Measurements from ENCODE around the gene AIMP2. TPM values are rescaled to one million over a fixed set of nuclear protein-coding genes. Genes with fewer than 3 reads are reported as not detected.
"Not testable (repeated sequence)": the region's sequence is repeated elsewhere in the genome, so short reads cannot be mapped to it uniquely, and the experiment has no call there.

The AIMP2 gene
- polyA plus RNA-seq, 2 donors, result 15.6 to 38.1 TPM

DNA sequence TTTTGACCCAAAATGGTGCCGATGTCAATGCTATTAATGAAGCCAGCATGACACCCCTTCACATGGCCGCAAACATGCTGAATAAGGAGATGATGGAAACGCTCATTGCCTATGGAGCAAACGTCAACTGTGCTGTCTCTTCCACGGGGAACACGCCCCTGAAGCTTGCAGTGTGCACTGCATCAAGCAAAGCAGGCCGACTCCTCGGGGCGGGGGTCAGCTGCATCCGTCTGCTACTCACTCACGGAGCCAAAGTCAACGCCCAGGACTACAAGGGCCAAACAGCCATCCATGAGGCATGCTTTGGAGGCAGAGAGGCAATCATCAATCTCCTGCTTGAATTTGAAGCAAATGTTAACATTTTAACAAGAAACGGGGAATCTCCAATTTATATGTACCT lies 26.6 kb downstream of the AIMP2 start:
- Histone ChIP-seq H3K27me3 (ENCODE audit: control insufficient read depth in 1 of 2, insufficient read depth in 2 of 2, low read length in 2 of 2) (no peaks in the 10 kb centered on the region), H3K36me3 (ENCODE audit: control insufficient read depth in 2 of 2, insufficient read depth in 2 of 2, low read length in 1 of 2) (peaks cover 8 to 24% of the 10 kb centered on the region in 2 donors), H3K4me3 (ENCODE audit: low read depth in 1 of 2, low read length in 2 of 2) (no peak overlapping the region), H3K4me1 (ENCODE audit: control insufficient read depth in 2 of 2, insufficient read depth in 2 of 2, low read length in 1 of 2) (no peaks in the 10 kb centered on the region), H3K9me3 (ENCODE audit: control insufficient read depth in 2 of 2, insufficient read depth in 1 of 2, low read depth in 1 of 2, low read length in 1 of 2) (no peaks in the 10 kb centered on the region), H3K27ac (ENCODE audit: low read depth in 2 of 2, low read length in 1 of 2) (no peak overlapping the region)
- WGBS, 2 donors, result 91 to 94% methylated on average over 13 of the region's 13 CpGs

DNA sequence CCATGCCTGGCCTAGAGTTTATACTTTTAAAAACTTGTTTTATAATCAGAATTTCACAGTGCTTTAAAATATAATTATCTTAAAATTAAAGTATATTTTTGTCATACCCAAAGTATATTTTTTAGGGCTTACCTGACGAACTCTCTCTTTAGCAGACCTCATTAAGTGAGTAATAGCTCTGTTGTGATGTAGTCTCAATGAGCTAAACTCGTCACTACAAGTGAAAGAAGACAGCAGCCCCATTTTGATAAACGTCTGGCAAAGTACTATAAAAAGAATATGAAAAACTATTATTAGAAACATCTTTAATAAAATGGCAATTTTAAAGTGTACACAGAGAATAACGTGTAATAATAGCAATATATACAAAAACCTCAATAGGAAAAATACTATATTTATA lies 40.7 kb downstream of the AIMP2 start:
- 70 to 79% methylated on average over 4 of the region's 4 CpGs for WGBS, 2 donors
- peaks cover 3 to 7% of the 10 kb centered on the region in 2 donors for H3K36me3 ChIP-seq (ENCODE audit: control insufficient read depth in 2 of 2, insufficient read depth in 2 of 2, low read length in 1 of 2)
- no peaks in the 10 kb centered on the region for H3K9me3 ChIP-seq (ENCODE audit: control insufficient read depth in 2 of 2, insufficient read depth in 1 of 2, low read depth in 1 of 2, low read length in 1 of 2)
- no peaks in the 10 kb centered on the region for H3K4me1 ChIP-seq (ENCODE audit: control insufficient read depth in 2 of 2, insufficient read depth in 2 of 2, low read length in 1 of 2)
- H3K4me3 ChIP-seq (ENCODE audit: low read depth in 1 of 2, low read length in 2 of 2), result no peak overlapping the region
- no peak overlapping the region for H3K27ac ChIP-seq (ENCODE audit: low read depth in 2 of 2, low read length in 1 of 2)
- H3K27me3 ChIP-seq (ENCODE audit: control insufficient read depth in 1 of 2, insufficient read depth in 2 of 2, low read length in 2 of 2), result no peaks in the 10 kb centered on the region

DNA sequence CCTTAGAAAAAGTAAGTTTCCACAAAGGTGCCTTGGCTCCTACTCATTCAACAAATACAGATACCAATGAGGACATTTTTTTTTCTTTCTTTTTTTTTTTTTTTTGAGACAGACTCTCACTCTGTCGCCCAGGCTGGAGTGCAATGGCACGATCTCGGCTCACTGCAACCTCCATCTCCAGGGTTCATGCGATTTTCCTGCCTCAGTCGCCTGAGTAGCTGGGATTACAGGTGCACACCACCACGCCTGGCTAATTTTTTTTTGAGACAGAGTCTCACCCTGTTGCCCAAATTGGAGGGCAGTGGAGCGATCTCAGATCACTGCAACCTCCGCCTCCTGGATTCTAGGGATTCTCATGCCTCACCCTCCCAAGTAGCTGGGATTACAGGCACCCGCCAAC lies 42.1 kb downstream of the AIMP2 start:
- not testable (repeated sequence) for H3K9me3 ChIP-seq (ENCODE audit: control insufficient read depth in 2 of 2, insufficient read depth in 1 of 2, low read depth in 1 of 2, low read length in 1 of 2); H3K36me3 ChIP-seq (ENCODE audit: control insufficient read depth in 2 of 2, insufficient read depth in 2 of 2, low read length in 1 of 2); H3K27ac ChIP-seq (ENCODE audit: low read depth in 2 of 2, low read length in 1 of 2); H3K4me3 ChIP-seq (ENCODE audit: low read depth in 1 of 2, low read length in 2 of 2); H3K27me3 ChIP-seq (ENCODE audit: control insufficient read depth in 1 of 2, insufficient read depth in 2 of 2, low read length in 2 of 2); H3K4me1 ChIP-seq (ENCODE audit: control insufficient read depth in 2 of 2, insufficient read depth in 2 of 2, low read length in 1 of 2)
- WGBS, 2 donors, result 94 to 97% methylated on average over 9 of the region's 9 CpGs

DNA sequence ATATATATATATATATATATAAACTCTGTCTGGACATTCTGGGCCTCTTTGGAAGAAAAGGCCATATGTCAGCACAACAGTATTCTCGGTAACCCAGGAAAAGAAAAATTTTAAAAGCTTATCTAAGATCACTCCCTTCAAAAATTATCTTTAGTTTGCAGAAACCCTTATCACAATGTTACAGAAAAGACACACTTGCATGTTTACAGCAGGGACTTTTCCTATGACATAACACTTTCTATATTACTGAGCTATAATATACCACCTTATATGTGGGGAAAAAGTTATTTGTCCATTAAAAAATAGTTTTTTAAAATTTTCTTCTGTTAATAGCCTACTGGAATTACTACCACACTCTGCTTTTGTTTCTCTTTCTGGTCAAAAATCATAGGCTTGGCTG lies 47.5 kb downstream of the AIMP2 start:
- no peaks in the 10 kb centered on the region for H3K4me1 ChIP-seq (ENCODE audit: control insufficient read depth in 2 of 2, insufficient read depth in 2 of 2, low read length in 1 of 2)
- H3K27ac ChIP-seq (ENCODE audit: low read depth in 2 of 2, low read length in 1 of 2), result no peak overlapping the region
- peaks cover 0 to 2% of the 10 kb centered on the region in 2 donors for H3K36me3 ChIP-seq (ENCODE audit: control insufficient read depth in 2 of 2, insufficient read depth in 2 of 2, low read length in 1 of 2)
- 62 to 69% methylated on average over 1 of the region's 1 CpG for WGBS, 2 donors
- H3K4me3 ChIP-seq (ENCODE audit: low read depth in 1 of 2, low read length in 2 of 2), result no peak overlapping the region
- no peaks in the 10 kb centered on the region for H3K9me3 ChIP-seq (ENCODE audit: control insufficient read depth in 2 of 2, insufficient read depth in 1 of 2, low read depth in 1 of 2, low read length in 1 of 2)
- no peaks in the 10 kb centered on the region for H3K27me3 ChIP-seq (ENCODE audit: control insufficient read depth in 1 of 2, insufficient read depth in 2 of 2, low read length in 2 of 2)

DNA sequence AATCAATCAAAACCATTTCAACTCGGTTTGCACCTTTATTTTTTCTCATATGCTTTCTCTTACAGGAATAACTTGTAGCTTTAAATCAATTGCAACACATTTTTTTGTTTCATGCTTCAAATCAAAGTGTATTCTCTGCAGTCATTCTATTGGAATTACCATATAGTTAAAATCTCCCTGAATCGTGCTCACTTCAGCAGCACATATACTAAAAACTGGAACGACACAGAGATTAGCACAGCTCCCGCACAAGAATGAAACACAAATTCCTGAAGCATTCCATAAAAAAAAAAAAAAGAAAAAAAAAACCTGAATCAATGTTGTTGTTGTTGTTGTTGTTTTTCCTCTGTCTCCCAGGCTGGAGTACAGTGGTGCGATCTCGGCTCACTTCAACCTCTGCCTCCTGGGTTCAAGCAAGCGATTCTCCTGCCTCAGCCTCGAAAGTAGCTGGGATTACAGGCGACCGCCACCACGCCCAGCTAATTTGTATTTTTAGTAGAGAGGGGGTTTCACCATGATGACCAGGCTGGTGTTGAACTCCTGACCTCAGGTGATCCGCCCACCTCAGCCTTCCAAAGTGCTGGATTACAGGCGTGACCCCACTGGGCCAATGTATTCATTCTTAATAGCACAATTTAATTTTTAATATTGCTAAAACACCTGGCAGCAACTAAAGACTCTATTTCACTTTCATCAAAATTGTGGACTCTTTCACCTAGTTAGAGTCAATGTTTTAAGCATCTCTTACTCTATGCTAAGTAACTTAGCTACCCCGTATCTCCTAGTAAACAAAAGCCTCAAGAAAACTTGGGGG lies 48.5 kb downstream of the AIMP2 start:
- Histone ChIP-seq H3K27ac (ENCODE audit: low read depth in 2 of 2, low read length in 1 of 2) (no peak overlapping the region), H3K36me3 (ENCODE audit: control insufficient read depth in 2 of 2, insufficient read depth in 2 of 2, low read length in 1 of 2) (peaks cover 0 to 2% of the 10 kb centered on the region in 2 donors), H3K4me3 (ENCODE audit: low read depth in 1 of 2, low read length in 2 of 2) (peak overlapping the region in 1 of 2 donors; percentile 74), H3K4me1 (ENCODE audit: control insufficient read depth in 2 of 2, insufficient read depth in 2 of 2, low read length in 1 of 2) (no peaks in the 10 kb centered on the region), H3K27me3 (ENCODE audit: control insufficient read depth in 1 of 2, insufficient read depth in 2 of 2, low read length in 2 of 2) (no peaks in the 10 kb centered on the region), H3K9me3 (ENCODE audit: control insufficient read depth in 2 of 2, insufficient read depth in 1 of 2, low read depth in 1 of 2, low read length in 1 of 2) (no peaks in the 10 kb centered on the region)
- 47 to 51% methylated on average over 14 of the region's 14 CpGs for WGBS, 2 donors

DNA sequence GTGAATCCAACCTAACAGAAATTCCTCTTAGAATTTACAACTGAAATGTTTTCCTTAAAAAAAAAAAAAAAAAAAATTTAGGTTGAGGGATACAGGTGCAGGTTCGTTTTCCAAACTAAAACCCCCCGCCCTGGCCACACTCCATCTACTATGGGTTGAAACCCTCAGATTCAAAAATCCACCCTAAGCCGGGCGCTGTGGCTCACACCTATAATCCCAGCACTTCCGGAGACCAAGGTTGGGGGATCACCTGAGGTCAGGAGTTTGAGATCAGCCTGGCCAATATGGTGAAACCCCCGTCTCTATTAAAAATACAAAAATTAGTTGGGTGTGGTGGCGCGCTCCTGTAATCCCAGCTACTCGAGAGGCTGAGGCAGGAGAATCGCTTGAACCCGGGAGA lies 50.9 kb downstream of the AIMP2 start:
- H3K4me3 ChIP-seq (ENCODE audit: low read depth in 1 of 2, low read length in 2 of 2); H3K9me3 ChIP-seq (ENCODE audit: control insufficient read depth in 2 of 2, insufficient read depth in 1 of 2, low read depth in 1 of 2, low read length in 1 of 2); H3K36me3 ChIP-seq (ENCODE audit: control insufficient read depth in 2 of 2, insufficient read depth in 2 of 2, low read length in 1 of 2); H3K27ac ChIP-seq (ENCODE audit: low read depth in 2 of 2, low read length in 1 of 2); H3K4me1 ChIP-seq (ENCODE audit: control insufficient read depth in 2 of 2, insufficient read depth in 2 of 2, low read length in 1 of 2); H3K27me3 ChIP-seq (ENCODE audit: control insufficient read depth in 1 of 2, insufficient read depth in 2 of 2, low read length in 2 of 2): not testable (repeated sequence)
- 91 to 95% methylated on average over 11 of the region's 11 CpGs for WGBS, 2 donors

DNA sequence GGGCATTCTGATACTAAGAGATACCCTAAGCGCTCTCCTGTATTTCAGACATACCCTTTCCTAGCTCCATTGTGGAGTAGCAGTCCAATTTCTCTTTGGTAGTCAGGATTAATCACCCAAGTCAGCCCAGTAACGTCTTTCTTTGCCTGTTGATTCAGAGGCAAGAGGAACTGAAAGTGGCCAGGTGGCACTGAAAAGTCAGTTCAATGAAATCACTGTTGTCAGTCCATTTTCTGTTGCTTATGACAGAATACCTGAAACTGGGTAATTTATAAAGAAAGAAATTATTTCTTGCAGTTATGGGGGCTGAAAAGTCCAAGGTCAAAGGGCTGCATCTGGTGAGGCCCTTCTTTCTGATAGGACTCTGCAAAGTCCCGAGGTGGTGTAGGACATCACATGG lies 62.3 kb downstream of the AIMP2 start:
- WGBS, 2 donors, result 71 to 73% methylated on average over 3 of the region's 3 CpGs
- H3K4me1 ChIP-seq (ENCODE audit: control insufficient read depth in 2 of 2, insufficient read depth in 2 of 2, low read length in 1 of 2), result no peaks in the 10 kb centered on the region

More for the DNA sequence above, 62.3 kb downstream of the AIMP2 start:
- Histone ChIP-seq H3K4me3 (ENCODE audit: low read depth in 1 of 2, low read length in 2 of 2) (no peak overlapping the region), H3K36me3 (ENCODE audit: control insufficient read depth in 2 of 2, insufficient read depth in 2 of 2, low read length in 1 of 2) (no peaks in the 10 kb centered on the region), H3K27ac (ENCODE audit: low read depth in 2 of 2, low read length in 1 of 2) (no peak overlapping the region), H3K27me3 (ENCODE audit: control insufficient read depth in 1 of 2, insufficient read depth in 2 of 2, low read length in 2 of 2) (no peaks in the 10 kb centered on the region), H3K9me3 (ENCODE audit: control insufficient read depth in 2 of 2, insufficient read depth in 1 of 2, low read depth in 1 of 2, low read length in 1 of 2) (no peaks in the 10 kb centered on the region)

Other genes with a start within 250 kb of the AIMP2 start
- 1 to 10 TPM; 6.0 to 7.7 TPM for gene RNF216, start 227.6 kb upstream of the AIMP2 start, polyA plus RNA-seq
- under 1 TPM; 0.07 to 0.39 TPM for gene OCM, start 128.5 kb upstream of the AIMP2 start, polyA plus RNA-seq
- gene CCZ1, start 110.5 kb upstream of the AIMP2 start, polyA plus RNA-seq, result 10 to 100 TPM; 46.6 to 47.2 TPM
- gene RSPH10B, start 38.6 kb upstream of the AIMP2 start, polyA plus RNA-seq, result under 1 TPM; 0.04 to 0.08 TPM
- gene PMS2, start 223 bp upstream of the AIMP2 start, polyA plus RNA-seq, result 1 to 10 TPM; 3.3 to 5.6 TPM
- under 1 TPM in 1 of 2 donors, not detected in 1; 0.04 TPM for gene ANKRD61, start 22.1 kb downstream of the AIMP2 start, polyA plus RNA-seq
- 10 to 100 TPM; 30.8 to 32.0 TPM for gene EIF2AK1, start 49.9 kb downstream of the AIMP2 start, polyA plus RNA-seq
- 1 to 10 TPM; 2.2 to 2.5 TPM for gene USP42, start 95.7 kb downstream of the AIMP2 start, polyA plus RNA-seq

Measured in esophagus (tissue), 2 donors.